ENCODE measurements around the gene RPS4Y1.
"Not testable (repeated sequence)": the region's sequence is repeated elsewhere in the genome, so short reads cannot be mapped to it uniquely, and the experiment has no call there.

The RPS4Y1 gene

GRCh38 chrY:2859782-2860181 lies 18.4 kb downstream of the RPS4Y1 start:
- H3K9me3 Mint-ChIP-seq = no peaks in the 10 kb centered on the region

GRCh38 chrY:2860511-2860910 lies 19.1 kb downstream of the RPS4Y1 start:
- no peaks in the 10 kb centered on the region for H3K27me3 Mint-ChIP-seq
- H3K4me1 Mint-ChIP-seq = peaks cover 62% of the 10 kb centered on the region
- H3K27ac Mint-ChIP-seq = peak overlapping the region; percentile 36
- H3K4me3 Mint-ChIP-seq = peak overlapping the region; percentile 19
- H3K9me3 Mint-ChIP-seq = no peaks in the 10 kb centered on the region
- peaks cover 24% of the 10 kb centered on the region for H3K36me3 Mint-ChIP-seq

More at GRCh38 chrY:2859782-2860181, 18.4 kb downstream of the RPS4Y1 start:
- H3K4me1 Mint-ChIP-seq = peaks cover 70% of the 10 kb centered on the region
- no peak overlapping the region for H3K27ac Mint-ChIP-seq
- H3K4me3 Mint-ChIP-seq = peak overlapping the region; percentile 55
- H3K27me3 Mint-ChIP-seq = no peaks in the 10 kb centered on the region
- peaks cover 24% of the 10 kb centered on the region for H3K36me3 Mint-ChIP-seq

DNA sequence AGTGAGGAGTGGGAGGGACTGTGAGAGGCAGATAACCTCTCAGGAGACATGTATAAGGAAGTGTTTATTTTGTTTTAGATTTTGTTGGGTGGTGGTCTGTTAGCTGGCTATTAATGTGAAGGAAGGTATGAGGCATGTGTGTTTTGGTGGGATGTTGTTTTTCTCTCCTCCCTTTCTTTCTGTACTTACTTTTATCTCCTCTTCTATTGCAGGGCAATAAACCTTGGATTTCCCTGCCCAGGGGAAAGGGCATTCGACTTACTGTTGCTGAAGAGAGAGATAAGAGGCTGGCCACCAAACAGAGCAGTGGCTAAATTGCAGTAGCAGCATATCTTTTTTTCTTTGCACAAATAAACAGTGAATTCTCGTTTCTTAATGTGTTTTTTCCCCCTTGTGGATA lies 25.2 kb downstream of the RPS4Y1 start:
- Mint-ChIP-seq H3K27ac (no peak overlapping the region), H3K27me3 (no peaks in the 10 kb centered on the region), H3K4me1 (peaks cover 13% of the 10 kb centered on the region), H3K36me3 (peaks cover 5% of the 10 kb centered on the region), H3K9me3 (no peaks in the 10 kb centered on the region), H3K4me3 (no peak overlapping the region)

GRCh38 chrY:2867469-2867868 lies 26.1 kb downstream of the RPS4Y1 start:
- H3K4me3 Mint-ChIP-seq = no peak overlapping the region
- no peaks in the 10 kb centered on the region for H3K9me3 Mint-ChIP-seq
- peaks cover 3% of the 10 kb centered on the region for H3K36me3 Mint-ChIP-seq
- H3K27me3 Mint-ChIP-seq = no peaks in the 10 kb centered on the region
- H3K27ac Mint-ChIP-seq = no peak overlapping the region
- peaks cover 9% of the 10 kb centered on the region for H3K4me1 Mint-ChIP-seq

DNA sequence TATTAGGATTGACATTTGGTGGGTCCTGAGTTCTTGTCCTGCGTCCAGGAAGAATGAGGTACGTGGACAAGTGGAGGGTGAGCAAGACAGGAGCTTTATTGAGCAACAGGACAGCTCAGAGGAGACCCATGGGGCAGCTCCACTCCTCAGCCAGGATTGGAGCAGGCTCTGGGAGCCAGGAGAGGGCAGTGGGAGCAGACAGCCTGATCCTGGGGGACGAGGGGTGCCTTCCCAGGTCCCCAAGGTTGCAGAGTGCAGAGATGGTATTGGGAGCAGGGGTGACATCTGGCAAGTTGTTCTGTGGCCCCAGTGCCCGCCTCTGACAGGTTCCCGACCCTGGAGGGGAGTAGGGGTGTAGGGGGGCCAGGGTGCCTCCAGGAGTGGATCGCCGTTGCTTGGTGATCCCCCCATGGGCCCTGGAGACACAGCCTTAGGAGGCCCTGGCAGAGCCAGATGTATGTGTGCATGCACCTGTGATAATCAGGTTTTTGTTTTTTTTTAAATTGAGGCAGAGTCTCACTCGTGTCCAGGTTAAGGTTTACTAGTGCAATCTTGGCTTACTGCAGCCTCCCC lies 26.7 kb downstream of the RPS4Y1 start:
- Mint-ChIP-seq H3K4me3 (no peak overlapping the region), H3K4me1 (peaks cover 6% of the 10 kb centered on the region), H3K27ac (no peak overlapping the region), H3K36me3 (peaks cover 3% of the 10 kb centered on the region), H3K9me3 (no peaks in the 10 kb centered on the region), H3K27me3 (no peaks in the 10 kb centered on the region)

- not testable (repeated sequence) for H3K27ac Mint-ChIP-seq, H3K4me3 Mint-ChIP-seq, H3K9me3 Mint-ChIP-seq, H3K27me3 Mint-ChIP-seq, H3K4me1 Mint-ChIP-seq, H3K36me3 Mint-ChIP-seq
Observed at GRCh38 chrY:2872234-2872633, 30.8 kb downstream of the RPS4Y1 start.

GRCh38 chrY:2874211-2874610 lies 32.8 kb downstream of the RPS4Y1 start:
- Mint-ChIP-seq H3K36me3 (peaks cover 9% of the 10 kb centered on the region), H3K4me3 (no peak overlapping the region), H3K27me3 (no peaks in the 10 kb centered on the region), H3K27ac (no peak overlapping the region), H3K9me3 (no peaks in the 10 kb centered on the region), H3K4me1 (no peaks in the 10 kb centered on the region)

GRCh38 chrY:2883561-2883960 lies 42.2 kb downstream of the RPS4Y1 start:
- no peaks in the 10 kb centered on the region for H3K27me3 Mint-ChIP-seq
- H3K9me3 Mint-ChIP-seq = no peaks in the 10 kb centered on the region
- H3K4me1 Mint-ChIP-seq = peaks cover 16% of the 10 kb centered on the region
- H3K36me3 Mint-ChIP-seq = no peaks in the 10 kb centered on the region
- H3K27ac Mint-ChIP-seq = no peak overlapping the region
- no peak overlapping the region for H3K4me3 Mint-ChIP-seq

DNA sequence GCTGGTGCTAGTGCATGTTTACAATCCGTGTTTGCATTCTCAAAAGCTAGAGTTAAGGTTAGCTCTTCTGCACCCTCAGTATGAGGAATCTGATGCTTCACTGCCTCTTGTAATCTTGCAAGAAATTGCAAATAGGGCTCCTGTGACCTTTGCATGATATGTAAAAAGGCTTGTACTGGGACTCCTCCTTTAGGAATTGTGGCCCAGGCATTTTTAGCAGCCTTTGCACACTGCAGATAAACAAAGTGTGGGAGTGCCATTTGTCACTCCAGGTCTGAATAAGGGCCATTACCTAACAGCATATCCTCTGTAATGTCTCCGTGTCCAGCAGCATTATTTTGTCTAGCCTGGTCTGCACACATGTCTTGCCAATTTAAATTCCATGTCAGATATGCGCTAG lies 44.5 kb downstream of the RPS4Y1 start:
- H3K9me3 Mint-ChIP-seq = no peaks in the 10 kb centered on the region
- peaks cover 16% of the 10 kb centered on the region for H3K4me1 Mint-ChIP-seq
- no peak overlapping the region for H3K27ac Mint-ChIP-seq
- no peaks in the 10 kb centered on the region for H3K36me3 Mint-ChIP-seq
- H3K27me3 Mint-ChIP-seq = no peaks in the 10 kb centered on the region
- no peak overlapping the region for H3K4me3 Mint-ChIP-seq

DNA sequence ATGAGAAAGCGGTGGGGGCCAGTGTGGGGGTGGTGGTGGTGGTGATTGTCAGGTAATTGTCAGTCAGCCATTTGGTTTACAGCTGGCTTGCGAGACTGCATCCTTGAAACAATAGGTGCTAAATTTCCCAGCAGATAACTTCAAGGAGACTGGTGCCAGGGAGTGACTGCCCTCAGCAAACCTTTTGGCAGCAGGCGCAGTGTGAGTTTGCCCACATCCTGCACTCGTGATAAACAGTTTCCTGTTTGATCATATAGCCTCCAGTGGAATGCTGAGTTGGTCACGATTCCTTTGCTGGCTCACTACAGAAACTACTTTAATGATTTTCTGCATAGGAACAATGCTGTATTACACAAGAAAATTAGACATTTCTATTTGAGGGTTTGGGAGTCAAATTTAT lies 46.0 kb downstream of the RPS4Y1 start:
- Mint-ChIP-seq H3K27ac (no peak overlapping the region), H3K36me3 (peaks cover 3% of the 10 kb centered on the region), H3K27me3 (no peaks in the 10 kb centered on the region), H3K9me3 (no peaks in the 10 kb centered on the region), H3K4me3 (no peak overlapping the region), H3K4me1 (peaks cover 16% of the 10 kb centered on the region)

- H3K4me1 Mint-ChIP-seq = peaks cover 16% of the 10 kb centered on the region
- no peak overlapping the region for H3K27ac Mint-ChIP-seq
- H3K36me3 Mint-ChIP-seq = peaks cover 3% of the 10 kb centered on the region
- peak overlapping the region; percentile 23 for H3K4me3 Mint-ChIP-seq
- no peaks in the 10 kb centered on the region for H3K27me3 Mint-ChIP-seq
- H3K9me3 Mint-ChIP-seq = no peaks in the 10 kb centered on the region
Observed at GRCh38 chrY:2887955-2888354, 46.6 kb downstream of the RPS4Y1 start.

GRCh38 chrY:2893471-2893870 lies 52.1 kb downstream of the RPS4Y1 start:
- no peaks in the 10 kb centered on the region for H3K27me3 Mint-ChIP-seq
- H3K36me3 Mint-ChIP-seq = peaks cover 4% of the 10 kb centered on the region
- H3K4me3 Mint-ChIP-seq = no peak overlapping the region
- H3K9me3 Mint-ChIP-seq = no peaks in the 10 kb centered on the region
- no peak overlapping the region for H3K27ac Mint-ChIP-seq
- no peaks in the 10 kb centered on the region for H3K4me1 Mint-ChIP-seq

GRCh38 chrY:2896050-2896449 lies 54.6 kb downstream of the RPS4Y1 start:
- H3K36me3 Mint-ChIP-seq = peaks cover 9% of the 10 kb centered on the region
- H3K27ac Mint-ChIP-seq = no peak overlapping the region
- H3K4me3 Mint-ChIP-seq = no peak overlapping the region
- H3K9me3 Mint-ChIP-seq = no peaks in the 10 kb centered on the region
- peaks cover 2% of the 10 kb centered on the region for H3K27me3 Mint-ChIP-seq
- no peaks in the 10 kb centered on the region for H3K4me1 Mint-ChIP-seq

- peaks cover 2% of the 10 kb centered on the region for H3K9me3 Mint-ChIP-seq
Observed at GRCh38 chrY:2907356-2907755, 66.0 kb downstream of the RPS4Y1 start.

GRCh38 chrY:2913066-2913815 lies 71.8 kb downstream of the RPS4Y1 start:
- Mint-ChIP-seq H3K36me3 (peaks cover 5% of the 10 kb centered on the region), H3K27ac (no peak overlapping the region), H3K27me3 (no peaks in the 10 kb centered on the region), H3K4me1 (peaks cover 8% of the 10 kb centered on the region), H3K4me3 (no peak overlapping the region), H3K9me3 (no peaks in the 10 kb centered on the region)

More at GRCh38 chrY:2907356-2907755, 66.0 kb downstream of the RPS4Y1 start:
- H3K27me3 Mint-ChIP-seq = no peaks in the 10 kb centered on the region
- no peak overlapping the region for H3K4me3 Mint-ChIP-seq
- H3K4me1 Mint-ChIP-seq = no peaks in the 10 kb centered on the region
- no peak overlapping the region for H3K27ac Mint-ChIP-seq
- H3K36me3 Mint-ChIP-seq = peaks cover 3% of the 10 kb centered on the region

All from activated naive CD4-positive, alpha-beta T cell treated with anti-CD3 and anti-CD28 coated beads, Interleukin-2, amount 50 U/mL, for 24 hours (primary cell).